Progenitor cell of endocrine pancreas (in vitro differentiated cells): Measurements from ENCODE around the gene ROPN1L. TPM values are rescaled to one million over a fixed set of nuclear protein-coding genes. Genes with fewer than 3 reads are reported as not detected.
A peak's percentile ranks its signal among the peaks of the same experiment; 100 is the strongest.
"Not testable (repeated sequence)": the region's sequence is repeated elsewhere in the genome, so short reads cannot be mapped to it uniquely, and the experiment has no call there.

Experiments used
- DNase-seq: peaks from one replicate; pipeline ENCODE4 v3.0.0; 2021; ENCODE audit warnings: low spot score; ENCODE audit not compliant: unreplicated experiment
- H3K27ac Mint-ChIP-seq: 2 replicates; pipeline ENCODE4 v1.8.0; 2021; ENCODE audit warnings: mild to moderate bottlenecking, moderate library complexity, mixed read lengths
- H3K27me3 Mint-ChIP-seq: 2 replicates; pipeline ENCODE4 v1.8.0; 2021; ENCODE audit warnings: mixed read lengths
- H3K36me3 Mint-ChIP-seq: 2 replicates; pipeline ENCODE4 v1.8.0; 2022; ENCODE audit warnings: mixed read lengths; ENCODE audit not compliant: insufficient read depth
- H3K4me1 Mint-ChIP-seq: 2 replicates; pipeline ENCODE4 v1.8.0; 2021; ENCODE audit warnings: low read depth, mixed read lengths
- H3K4me3 Mint-ChIP-seq: 2 replicates; pipeline ENCODE4 v1.8.0; 2021; ENCODE audit warnings: low read depth, mild to moderate bottlenecking, moderate library complexity, mixed read lengths
- H3K9me3 Mint-ChIP-seq: 2 replicates; pipeline ENCODE4 v1.8.0; 2021; ENCODE audit warnings: low read depth, mixed read lengths
- long read RNA-seq: library from polyadenylated mRNA; unstranded; transcript quantifications from one replicate; pipeline ENCODE4 v2.0.0, GENCODE V29; 2020
- total RNA-seq: library from RNA; stranded (reverse); gene quantifications from 2 replicates; pipeline ENCODE4 v1.2.1, GENCODE V29; 2021
- TF ChIP-seq, protein P1 (sequence below): fragments of 200-600 bp; sonication (generic); IDR thresholded peaks from one replicate; pipeline ENCODE4 v1.5.0; 2021; ENCODE audit warnings: antibody characterized with exemption, mild to moderate bottlenecking; ENCODE audit not compliant: unreplicated experiment

ROPN1L gene
- 0.43 TPM in 1 of 2 replicates, not detected in the other for total RNA-seq
- long read RNA-seq = 0 reads

- no peaks in the 10 kb centered on the region for H3K9me3 Mint-ChIP-seq
- H3K4me3 Mint-ChIP-seq = peak within 1 kb of the TSS; percentile 83
- peak within 1 kb of the TSS; percentile 92 for H3K27ac Mint-ChIP-seq
Observed at GRCh38 chr5:10441083-10441991, at the start of gene ROPN1L. ROPN1L (plus strand) TSS chr5:10441879; CDS start chr5:10442168, 289 bp downstream.

DNA sequence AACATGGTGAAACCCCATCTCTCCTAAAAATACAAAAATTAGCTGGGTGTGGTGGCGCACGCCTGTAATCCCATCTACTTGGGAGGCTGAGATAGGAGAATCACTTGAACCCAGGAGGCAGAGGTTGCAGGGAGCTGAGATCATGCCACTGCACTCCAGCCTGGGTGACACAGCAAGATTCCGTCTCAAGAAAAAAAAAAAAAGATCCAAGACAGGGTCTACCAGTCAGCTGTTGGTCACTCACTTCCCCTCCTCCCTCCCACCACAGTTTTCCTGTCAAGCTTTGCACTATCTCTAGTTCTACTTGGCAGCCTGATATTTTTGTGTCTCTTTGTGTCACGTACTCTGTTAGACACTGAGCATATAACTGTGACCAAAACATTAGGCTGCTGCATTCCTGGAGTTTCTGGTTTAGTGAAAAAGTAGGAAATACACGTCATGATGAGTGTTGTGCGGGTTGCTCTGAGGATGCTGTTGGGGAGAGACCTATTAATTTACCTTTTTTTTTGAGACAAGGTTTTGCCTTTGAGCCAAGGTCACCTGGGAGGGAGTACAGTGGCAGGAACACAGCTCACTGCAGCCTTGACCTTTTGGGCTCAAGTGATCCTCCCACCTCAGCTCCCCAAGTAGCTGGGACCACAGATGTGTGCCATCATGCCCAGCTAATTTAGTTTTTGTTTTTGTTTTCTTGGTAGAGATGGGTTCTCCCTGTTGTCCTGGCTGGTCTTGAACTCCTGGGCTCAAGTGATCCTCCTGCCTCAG lies 48.9 kb upstream of the ROPN1L start:
- not testable (repeated sequence) for H3K4me1 Mint-ChIP-seq, DNase-seq, H3K4me3 Mint-ChIP-seq, H3K9me3 Mint-ChIP-seq, H3K27me3 Mint-ChIP-seq, H3K27ac Mint-ChIP-seq
- H3K36me3 Mint-ChIP-seq = peaks cover 36% of the 10 kb centered on the region

More at GRCh38 chr5:10441083-10441991, at the start of gene ROPN1L:
- Mint-ChIP-seq H3K36me3 (peaks cover 7% of the 10 kb centered on the region), H3K27me3 (peaks cover 18% of the 10 kb centered on the region), H3K4me1 (peaks cover 13% of the 10 kb centered on the region)
- TF ChIP-seq, protein P1, sequence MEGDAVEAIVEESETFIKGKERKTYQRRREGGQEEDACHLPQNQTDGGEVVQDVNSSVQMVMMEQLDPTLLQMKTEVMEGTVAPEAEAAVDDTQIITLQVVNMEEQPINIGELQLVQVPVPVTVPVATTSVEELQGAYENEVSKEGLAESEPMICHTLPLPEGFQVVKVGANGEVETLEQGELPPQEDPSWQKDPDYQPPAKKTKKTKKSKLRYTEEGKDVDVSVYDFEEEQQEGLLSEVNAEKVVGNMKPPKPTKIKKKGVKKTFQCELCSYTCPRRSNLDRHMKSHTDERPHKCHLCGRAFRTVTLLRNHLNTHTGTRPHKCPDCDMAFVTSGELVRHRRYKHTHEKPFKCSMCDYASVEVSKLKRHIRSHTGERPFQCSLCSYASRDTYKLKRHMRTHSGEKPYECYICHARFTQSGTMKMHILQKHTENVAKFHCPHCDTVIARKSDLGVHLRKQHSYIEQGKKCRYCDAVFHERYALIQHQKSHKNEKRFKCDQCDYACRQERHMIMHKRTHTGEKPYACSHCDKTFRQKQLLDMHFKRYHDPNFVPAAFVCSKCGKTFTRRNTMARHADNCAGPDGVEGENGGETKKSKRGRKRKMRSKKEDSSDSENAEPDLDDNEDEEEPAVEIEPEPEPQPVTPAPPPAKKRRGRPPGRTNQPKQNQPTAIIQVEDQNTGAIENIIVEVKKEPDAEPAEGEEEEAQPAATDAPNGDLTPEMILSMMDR = no peak
- peak; percentile 78 for DNase-seq

GRCh38 chr5:10393491-10393890 lies 48.2 kb upstream of the ROPN1L start:
- no peaks in the 10 kb centered on the region for H3K4me1 Mint-ChIP-seq
- H3K27ac Mint-ChIP-seq = no peak overlapping the region

GRCh38 chr5:10396552-10396951 lies 45.1 kb upstream of the ROPN1L start:
- H3K4me3 Mint-ChIP-seq = no peak overlapping the region
- H3K4me1 Mint-ChIP-seq = no peaks in the 10 kb centered on the region
- H3K27ac Mint-ChIP-seq = peak overlapping the region; percentile 11

More at GRCh38 chr5:10393491-10393890, 48.2 kb upstream of the ROPN1L start:
- Mint-ChIP-seq H3K4me3 (no peak overlapping the region), H3K36me3 (peaks cover 36% of the 10 kb centered on the region), H3K27me3 (no peaks in the 10 kb centered on the region), H3K9me3 (no peaks in the 10 kb centered on the region)
- DNase-seq = no peak
- TF ChIP-seq, protein P1 = no peak

DNA sequence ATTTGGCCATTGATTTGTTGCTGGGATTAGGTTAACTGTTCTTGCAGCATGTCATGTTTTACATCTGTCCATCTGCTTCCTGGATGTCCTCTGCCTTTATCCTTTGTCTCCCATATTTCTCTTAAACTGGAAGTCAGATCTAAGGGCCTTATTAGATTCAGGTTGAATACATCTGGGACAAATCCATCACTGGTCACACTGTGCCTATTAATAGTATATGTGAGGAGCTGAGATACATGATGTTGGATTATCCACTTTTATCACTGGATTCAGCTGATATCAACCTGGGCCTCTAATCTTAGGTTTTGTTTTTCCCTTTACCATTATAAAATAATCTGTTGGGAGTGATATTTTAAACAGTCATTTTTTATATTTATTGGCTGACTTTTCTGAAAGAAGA lies 41.8 kb upstream of the ROPN1L start:
- Mint-ChIP-seq H3K4me3 (no peak overlapping the region), H3K9me3 (no peaks in the 10 kb centered on the region), H3K27me3 (no peaks in the 10 kb centered on the region), H3K4me1 (no peaks in the 10 kb centered on the region), H3K36me3 (peaks cover 24% of the 10 kb centered on the region), H3K27ac (no peak overlapping the region)
- DNase-seq = no peak
- TF ChIP-seq, protein P1 = no peak

More at GRCh38 chr5:10396552-10396951, 45.1 kb upstream of the ROPN1L start:
- no peaks in the 10 kb centered on the region for H3K9me3 Mint-ChIP-seq
- TF ChIP-seq, protein P1 = no peak
- H3K27me3 Mint-ChIP-seq = no peaks in the 10 kb centered on the region
- DNase-seq = no peak
- peaks cover 28% of the 10 kb centered on the region for H3K36me3 Mint-ChIP-seq
